Heart right ventricle (tissue), 16 donors: ENCODE measurements around the gene CDK13. TPM values are rescaled to one million over a fixed set of nuclear protein-coding genes. Genes with fewer than 3 reads are reported as not detected.

Experiments
- ATAC-seq, 8 donors: fragments of 200-7000 bp; cut with Tn5 transposase; one replicate each; pipeline ENCODE4 v1.9.1; 2020; ENCODE audit warnings: mild to moderate bottlenecking in 8 of 8, moderate library complexity in 8 of 8, moderate number of reproducible peaks in 1 of 8
- DNase-seq, 2 donors: peaks; one replicate each; pipeline ENCODE4 v3.0.0-alpha.2; 2020
- H3K27ac ChIP-seq, 10 donors: fragments of 200-600 bp; sonication (generic) in 2 of 10; one replicate each; pipeline versions ENCODE4 v1.5.0 to v1.8.0; 2020 to 2022; ENCODE audit warnings: mild to moderate bottlenecking in 3 of 10
- H3K27me3 ChIP-seq, 7 donors: fragments of 200-600 bp; one replicate each; pipeline ENCODE4 v1.8.0; 2021 to 2022; ENCODE audit warnings: mild to moderate bottlenecking in 2 of 7
- H3K36me3 ChIP-seq, 9 donors: fragments of 200-600 bp; sonication (generic) in 1 of 9; one replicate each; pipeline versions ENCODE4 v1.5.0 to v1.8.0; 2020 to 2022; ENCODE audit warnings: mild to moderate bottlenecking in 2 of 9
- H3K4me1 ChIP-seq, 9 donors: fragments of 200-600 bp; sonication (generic) in 1 of 9; one replicate each; pipeline versions ENCODE4 v1.5.0 to v1.8.0; 2020 to 2022; ENCODE audit warnings: mild to moderate bottlenecking in 4 of 9
- H3K4me3 ChIP-seq, 10 donors: fragments of 200-600 bp; sonication (generic) in 2 of 10; one replicate each; pipeline versions ENCODE4 v1.5.0 to v1.8.0; 2020 to 2022; ENCODE audit warnings: mild to moderate bottlenecking in 7 of 10, moderate library complexity in 2 of 10
- H3K9me3 ChIP-seq, 11 donors: fragments of 200-600 bp in 10 of 11; sonication (generic) in 2 of 11; one replicate each; pipeline versions ENCODE4 v1.5.0 to v1.8.0; 2013 to 2022; ENCODE audit warnings: mild to moderate bottlenecking in 2 of 11, control low read depth in 1 of 11, moderate library complexity in 1 of 11
- CTCF ChIP-seq, 9 donors: fragments of 200-600 bp; sonication (generic) in 2 of 9; IDR thresholded peaks; one replicate each; pipeline versions ENCODE4 v1.5.0 to v1.8.0; 2021 to 2022; ENCODE audit warnings: antibody characterized with exemption in 9 of 9, mild to moderate bottlenecking in 5 of 9, moderate library complexity in 1 of 9
- WGBS, 2 donors: extraction: QIAGEN DNeasy Blood & Tissue Kit; methylation state at CpG; one replicate each; pipeline ENCODE4 v1.1.7; 2013; ENCODE audit warnings: inconsistent platforms in 1 of 2; 5-methylcytosine and 5-hydroxymethylcytosine counted together
- intact Hi-C, 10 donors: fragments of 100-400 bp; cut with DNase I; formaldehyde crosslinking; loops; one replicate each; pipeline versions ENCODE4 v1.11.1 to v1.14.2; 2022
- polyA plus RNA-seq, 2 donors: library from polyadenylated mRNA; stranded (reverse); fragments of 200-250 nt; gene quantifications; one replicate each; pipeline ENCODE4 v1.2.3, GENCODE V29; 2013
- total RNA-seq, 10 donors: library from RNA; stranded (reverse); fragmentation: NEBNext Ultra II Directional in 3 of 10; extraction: Animal tissue kit (Norgen Biotek cat#: 25700) in 3 of 10; gene quantifications; one replicate each; pipeline versions ENCODE4 v1.2.1 to v1.2.4, GENCODE V29; 2021 to 2023
- donor health status: Arrhythmogenic right ventricular cardiomyopathy.
- donor health status: ischemic (EF 13 %, LVEDD 7.1; RV severe dilation, severe dysfunction).
- donor health status: healthy with polysubstance abuse.
- donor health status: DM: no; HTN: yes; CAD: no.
- donor health status: DM: no; HTN: no; CAD: no.
- donor health status: ischemic (EF 25% LVEDD 6.9; RV normal size, moderate dysfunction).
- donor health status: ischemic (EF 25% LVEDD 5.7; RV mildly dilated, moderate dysfunction).
- donor health status: healthy.
- donor health status: DM: yes; HTN: yes; CAD: no.
- donor health status: Ischemic cardiomyopathy.
- donor health status: ischemic (EF 35%, LVEDD 5.7; RV mildly dilated, moderate dysfunction).
- donor health status: nonischemic (EF 11% LVEDD 7.7; RV severe dilation, severe dysfunction).
- donor health status: DM: yes; HTN: yes; CAD: no.
- donor health status: PGD.
- donor health status: ischemic (EF 29% LVEDD 5.4; RV normal size, mild dysfunction).
- donor health status: nonischemic (EF 23%, LVEDD 6.1; RV moderate dilation, normal function).

The CDK13 gene
- total and polyA plus RNA-seq, 12 donors: 10.2 to 28.8 (median 22.4) TPM

- peaks cover 0 to 15% (median 0%) of the 10 kb centered on the region in 9 donors for H3K36me3 ChIP-seq
- ATAC-seq (peak; percentile 69 to 88 (median 82)), DNase-seq (no peak)
- TF ChIP-seq CTCF (IDR thresholded peaks at IDR 0.05): no peak
- peak overlapping the region; percentile 89 to 96 (median 91) for H3K27ac ChIP-seq
- H3K4me3 ChIP-seq: peak overlapping the region; percentile 63 to 99 (median 88)
- peaks cover 0 to 42% (median 38%) of the 10 kb centered on the region in 9 donors for H3K4me1 ChIP-seq
- intact Hi-C loops: loop anchor here in 4 of 10 donors (1.0 to 10.0 kb wide), 4 partner anchors 184 to 239 kb away; no protein-coding TSS in a partner anchor
- 1% methylated on average over 36 of the region's 36 CpGs for WGBS, 2 donors
- H3K9me3 ChIP-seq: no peaks in the 10 kb centered on the region
- peaks cover 0 to 15% (median 0%) of the 10 kb centered on the region in 7 donors for H3K27me3 ChIP-seq
These were observed 183.7 kb downstream of the CDK13 start for GRCh38 chr7:40133561-40134427.

DNA sequence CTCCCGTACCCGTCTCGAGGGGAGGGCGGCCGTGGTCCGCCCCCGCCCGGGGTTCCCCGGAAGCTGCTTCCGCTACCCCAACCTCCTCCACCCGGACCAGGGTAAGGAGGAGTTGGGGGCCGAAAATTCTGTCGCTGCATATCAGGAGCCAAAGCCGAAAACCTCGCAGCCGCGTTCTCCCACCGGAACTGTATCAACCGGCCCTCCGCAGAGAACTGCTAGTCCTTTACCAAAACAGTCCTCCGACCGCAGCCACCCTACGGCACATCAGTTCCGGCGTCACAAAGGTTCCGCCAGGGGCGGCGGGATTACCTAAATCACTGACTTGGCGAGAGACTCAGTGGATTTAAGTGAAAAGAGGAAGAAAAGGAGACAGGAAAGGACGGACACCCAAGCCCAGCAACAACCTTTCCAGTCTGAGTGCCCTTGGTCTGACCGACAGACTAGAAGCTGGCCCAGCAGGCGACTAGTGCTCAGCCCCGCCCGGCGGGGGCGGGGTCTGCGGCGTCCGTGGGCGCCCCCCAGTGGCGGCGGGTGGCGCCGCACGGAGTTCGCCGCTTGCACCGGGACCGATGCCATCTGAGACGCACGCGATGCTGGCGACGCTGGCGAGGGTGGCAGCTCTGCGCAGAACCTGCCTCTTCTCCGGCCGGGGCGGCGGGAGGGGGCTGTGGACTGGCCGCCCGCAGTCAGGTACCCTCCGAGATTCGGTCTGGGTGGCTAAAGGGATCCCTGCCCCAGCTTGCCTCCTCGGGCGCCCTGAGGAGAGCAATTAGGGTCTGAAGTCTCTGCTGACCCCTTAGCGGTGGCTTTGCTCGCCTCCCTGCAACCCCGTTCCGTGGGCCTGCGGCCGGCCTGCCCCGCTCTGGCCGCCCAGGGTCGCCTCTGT is 184.6 kb downstream of the CDK13 start, which contains the start of the genes MPLKIP and SUGCT:
TSS of gene MPLKIP (minus strand) at position 195 of the 889 bp plus-strand sequence. CDS start at position 140, 55 bp downstream.
TSS of gene SUGCT (plus strand) at position 578 of the 889 bp plus-strand sequence.
- 0% methylated on average over 72 to 75 of the region's 75 CpGs for WGBS, 2 donors
- ATAC-seq (peak; percentile 94 to 98 (median 96)), DNase-seq (peak; percentile 82 to 89)
- Histone ChIP-seq H3K4me3 (peak within 1 kb of the TSS; percentile 63 to 99 (median 88)), H3K9me3 (no peaks in the 10 kb centered on the region), H3K36me3 (peaks cover 0 to 14% (median 0%) of the 10 kb centered on the region in 9 donors), H3K4me1 (peaks cover 0 to 42% (median 36%) of the 10 kb centered on the region in 9 donors), H3K27me3 (peaks cover 0 to 15% (median 0%) of the 10 kb centered on the region in 7 donors), H3K27ac (peak within 1 kb of the TSS; percentile 89 to 96 (median 91))
- intact Hi-C loops: loop anchor here in 4 of 10 donors (1.0 to 10.0 kb wide), 4 partner anchors 185 to 240 kb away; no protein-coding TSS in a partner anchor
- TF ChIP-seq CTCF (IDR thresholded peaks at IDR 0.05): peak; percentile 98 to 100 (median 99)

- H3K27me3 ChIP-seq: peaks cover 0 to 15% (median 0%) of the 10 kb centered on the region in 7 donors
- H3K4me1 ChIP-seq: peaks cover 0 to 42% (median 34%) of the 10 kb centered on the region in 9 donors
- WGBS, 2 donors: 2 to 6% methylated on average over 17 of the region's 17 CpGs
- peak overlapping the region in 9 of 10 donors; percentile 89 to 96 (median 91) for H3K27ac ChIP-seq
- no peaks in the 10 kb centered on the region for H3K9me3 ChIP-seq
- intact Hi-C loops: loop anchor here in 2 of 10 donors (5.0 to 10.0 kb wide), 2 partner anchors 238 to 240 kb away; no protein-coding TSS in a partner anchor
- peaks cover 0 to 8% (median 0%) of the 10 kb centered on the region in 9 donors for H3K36me3 ChIP-seq
- no peak for TF ChIP-seq CTCF (IDR thresholded peaks at IDR 0.05)
- DNase-seq (no peak), ATAC-seq (peak in 1 of 8 donors; percentile 29)
- H3K4me3 ChIP-seq: peak overlapping the region; percentile 63 to 99 (median 88)
These were observed 185.2 kb downstream of the CDK13 start for GRCh38 chr7:40135317-40135610.
